Limb (tissue), 2 donors: ENCODE results near the gene NTN1.
"Not testable (repeated sequence)": the region's sequence is repeated elsewhere in the genome, so short reads cannot be mapped to it uniquely, and the experiment has no call there.

Source experiments
- DNase-seq, 2 donors: peaks; one replicate each; pipeline ENCODE4 v3.0.0-alpha.2; 2016; ENCODE audit errors: extremely low spot score in 2 of 2

NTN1 gene

GRCh38 chr17:9021158-9021991, at the start of gene NTN1:
Gene NTN1 (plus strand): TSS chr17:9021510. CDS start chr17:9022374, 864 bp downstream.
- peak in 1 of 2 donors; percentile 82 for DNase-seq

GRCh38 chr17:8975091-8975725, 46.1 kb upstream of the NTN1 start:
- no peak for DNase-seq

- no peak for DNase-seq
Observed at GRCh38 chr17:8976638-8977037, 44.7 kb upstream of the NTN1 start.

- DNase-seq: no peak
Observed at GRCh38 chr17:8979715-8980114, 41.6 kb upstream of the NTN1 start.

GRCh38 chr17:8981443-8981842, 39.9 kb upstream of the NTN1 start:
- DNase-seq: no peak

GRCh38 chr17:8984225-8984624, 37.1 kb upstream of the NTN1 start:
- DNase-seq: not testable (repeated sequence)

GRCh38 chr17:8985054-8985701, 36.1 kb upstream of the NTN1 start:
- no peak for DNase-seq

- no peak for DNase-seq
Observed at GRCh38 chr17:8986295-8986694, 35.0 kb upstream of the NTN1 start.

GRCh38 chr17:8988263-8988935, 32.9 kb upstream of the NTN1 start:
- DNase-seq: not testable (repeated sequence)

GRCh38 chr17:8991514-8992285, 29.6 kb upstream of the NTN1 start:
- DNase-seq: peak; percentile 55 to 76

GRCh38 chr17:8994319-8994718, 27.0 kb upstream of the NTN1 start:
- DNase-seq: peak; percentile 27 to 76

- DNase-seq: no peak
Observed at GRCh38 chr17:8995711-8996110, 25.6 kb upstream of the NTN1 start.

- DNase-seq: peak in 1 of 2 donors; percentile 63
Observed at GRCh38 chr17:8997994-8998628, 23.2 kb upstream of the NTN1 start.

GRCh38 chr17:9001559-9001958, 19.8 kb upstream of the NTN1 start:
- no peak for DNase-seq

GRCh38 chr17:9002227-9002605, 19.1 kb upstream of the NTN1 start:
- no peak for DNase-seq

GRCh38 chr17:9002606-9003354, 18.5 kb upstream of the NTN1 start:
- DNase-seq: peak in 1 of 2 donors; percentile 69

- DNase-seq: peak in 1 of 2 donors; percentile 63
Observed at GRCh38 chr17:9003355-9004131, 17.8 kb upstream of the NTN1 start.

GRCh38 chr17:9004132-9004960, 17.0 kb upstream of the NTN1 start:
- no peak for DNase-seq
